ACHN (cell line): Measurements from ENCODE around the gene MPZ.
"Not testable (repeated sequence)": the region's sequence is repeated elsewhere in the genome, so short reads cannot be mapped to it uniquely, and the experiment has no call there.

Experiments
- DNase-seq: peaks from one replicate; pipeline ENCODE4 v3.0.0-alpha.2; 2015
- in situ Hi-C: cut with HindIII; loops from 2 replicates; pipeline ENCODE4 v1.10.0; 2017; ENCODE audit warnings: low sequenced_read_pairs, low pct_ligation_motif_present, low pct_unique_long_range_greater_than_20kb

MPZ gene

GRCh38 chr1:161309868-161310267 lies at the start of gene MPZ:
MPZ (minus strand) TSS chr1:161309968; CDS start chr1:161309905, 63 bp downstream.
- in situ Hi-C loops, result loop anchor here (25.0 kb wide), 1 partner anchor 98 kb away; the partner anchor contains the start of genes APOA2, FCER1G and NDUFS2
- no peak for DNase-seq

DNA sequence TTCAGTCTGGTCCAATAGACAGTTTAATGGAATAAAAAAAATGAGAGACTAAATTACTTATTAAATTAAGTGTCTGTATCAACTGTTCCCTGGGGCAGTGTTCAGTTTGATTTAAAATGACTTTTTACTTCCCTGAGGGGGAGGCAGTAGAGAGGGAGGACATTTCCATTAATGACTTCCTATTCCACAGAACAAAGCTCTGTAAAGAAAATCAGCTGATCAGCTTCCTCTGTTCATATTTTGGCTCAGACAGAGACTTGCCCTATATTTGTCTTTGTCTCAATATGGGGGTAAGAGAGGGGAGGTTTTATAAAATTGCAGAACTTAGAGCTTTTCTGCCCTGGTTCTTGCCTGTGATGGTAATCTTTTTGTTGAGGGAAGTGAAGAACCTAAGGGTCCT lies 49.5 kb upstream of the MPZ start:
- in situ Hi-C loops, result no loop called here
- DNase-seq, result no peak

- DNase-seq, result no peak
- in situ Hi-C loops, result no loop called here
These were observed 47.3 kb upstream of the MPZ start for GRCh38 chr1:161357073-161357472.

DNA sequence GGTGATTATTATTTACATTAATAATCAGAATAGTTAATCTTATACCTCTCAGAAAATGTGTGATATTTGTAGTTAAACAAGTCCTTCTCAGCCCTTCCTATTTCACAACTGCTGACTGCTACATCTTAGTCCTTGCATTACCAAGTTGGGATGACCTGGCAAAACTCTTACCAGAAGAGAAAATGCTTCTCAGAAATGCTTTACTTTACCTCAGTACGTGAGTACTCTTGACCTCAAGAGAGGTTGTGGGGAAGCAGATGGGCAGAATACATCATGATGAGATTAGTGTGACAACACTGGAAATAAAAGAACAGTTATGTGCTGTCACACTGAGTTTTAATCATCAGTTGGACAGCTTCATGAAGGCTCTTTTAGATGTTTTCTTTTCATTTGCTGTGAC lies 41.7 kb upstream of the MPZ start:
- DNase-seq, result no peak

DNA sequence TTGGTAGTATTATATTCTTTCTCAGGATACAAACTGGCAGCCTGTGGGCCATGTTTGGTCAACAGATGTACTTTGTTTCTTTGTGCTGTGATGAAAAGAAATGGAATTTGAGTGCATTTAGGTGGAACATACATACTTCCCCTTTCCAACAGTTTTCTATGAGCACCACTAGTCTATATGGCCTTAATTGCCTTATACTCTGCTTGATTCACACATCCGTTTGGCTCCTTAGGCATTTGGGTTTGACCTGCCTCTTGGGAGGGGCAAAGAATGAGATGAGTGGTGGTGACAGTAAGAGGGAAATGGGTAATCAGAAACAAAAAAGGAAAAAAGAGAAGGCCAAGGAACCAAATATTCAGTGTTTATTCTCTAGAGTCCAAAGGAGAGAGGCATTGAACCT lies 40.9 kb upstream of the MPZ start:
- in situ Hi-C loops, result no loop called here
- no peak for DNase-seq

More for the DNA sequence above, 41.7 kb upstream of the MPZ start:
- in situ Hi-C loops, result no loop called here

DNA sequence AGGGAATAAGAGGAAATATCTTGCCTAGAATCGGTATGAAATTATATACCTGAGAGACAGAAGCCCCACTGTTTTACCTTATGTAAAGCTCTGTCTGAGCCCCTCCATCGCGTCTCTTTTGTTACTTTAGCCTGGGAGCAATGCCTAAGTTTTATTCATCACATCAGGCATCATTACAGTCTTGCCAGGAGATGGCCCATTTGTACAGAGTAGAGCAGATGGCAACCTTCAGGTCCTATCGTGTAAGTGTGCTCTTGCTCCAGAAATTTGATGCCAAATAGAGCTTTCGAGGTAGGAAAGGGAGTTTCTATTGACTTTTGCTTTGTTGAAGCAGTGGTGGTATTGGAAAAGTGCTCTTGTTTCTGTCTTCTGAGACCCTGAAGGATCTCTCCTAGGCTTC lies 33.1 kb upstream of the MPZ start:
- in situ Hi-C loops, result no loop called here

GRCh38 chr1:161342177-161342576 lies 32.4 kb upstream of the MPZ start:
- in situ Hi-C loops, result no loop called here

More for the DNA sequence above, 33.1 kb upstream of the MPZ start:
- no peak for DNase-seq

GRCh38 chr1:161335796-161336195 lies 26.0 kb upstream of the MPZ start:
- in situ Hi-C loops, result no loop called here
- peak; percentile 64 for DNase-seq

More at GRCh38 chr1:161342177-161342576, 32.4 kb upstream of the MPZ start:
- no peak for DNase-seq

- no peak for DNase-seq
- in situ Hi-C loops, result no loop called here
These were observed 23.4 kb upstream of the MPZ start for GRCh38 chr1:161333166-161333565.

DNA sequence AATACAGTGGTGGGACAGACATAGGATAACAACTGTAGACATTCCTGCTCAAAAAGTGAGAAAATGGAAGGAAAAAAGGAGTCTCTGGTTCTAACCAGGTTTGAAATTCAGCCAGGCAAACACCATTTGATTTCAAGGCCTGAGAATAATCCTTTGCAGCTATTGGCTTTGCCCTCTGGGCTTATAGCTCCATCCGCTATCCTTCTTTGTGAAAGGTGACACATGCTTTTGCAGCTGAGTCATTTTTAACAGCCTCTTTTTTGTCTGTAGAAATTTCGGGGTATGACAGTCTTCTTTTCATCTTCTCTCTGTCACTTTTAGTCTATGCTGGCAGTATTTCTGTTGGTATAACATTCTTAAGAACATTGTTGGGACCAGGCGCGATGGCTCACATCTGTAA lies 20.6 kb upstream of the MPZ start:
- no peak for DNase-seq
- in situ Hi-C loops, result no loop called here

DNA sequence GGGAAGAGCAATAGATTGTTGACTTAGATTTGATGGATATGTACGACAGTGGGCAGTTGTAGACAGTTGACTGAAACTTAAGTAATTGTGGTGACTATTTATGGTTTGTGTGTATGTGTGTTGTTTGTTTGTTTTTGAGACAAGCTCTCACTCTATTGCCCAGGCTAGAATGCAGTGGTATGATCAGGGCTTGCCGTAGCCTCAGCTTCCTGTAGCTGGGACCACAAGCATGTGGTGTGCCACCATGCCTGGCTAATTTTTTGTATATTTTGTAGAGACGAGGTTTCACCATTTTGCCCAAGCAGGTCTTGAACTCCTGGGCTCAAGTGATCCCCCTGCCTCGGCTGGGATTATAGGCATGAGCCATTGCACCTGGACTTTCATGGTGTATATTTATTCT lies 14.3 kb upstream of the MPZ start:
- DNase-seq, result no peak
- in situ Hi-C loops, result loop anchor here (25.0 kb wide), 1 partner anchor 112 kb away; the partner anchor contains the start of genes APOA2, FCER1G and NDUFS2

- not testable (repeated sequence) for DNase-seq
- in situ Hi-C loops, result loop anchor here (25.0 kb wide), 1 partner anchor 104 kb away; the partner anchor contains the start of genes APOA2, FCER1G and NDUFS2
These were observed 6.3 kb upstream of the MPZ start for GRCh38 chr1:161315841-161316674.

GRCh38 chr1:161314201-161314981 lies 4.6 kb upstream of the MPZ start, which contains the start of gene SDHC:
SDHC (plus strand) TSS chr1:161314381; CDS start chr1:161314406, 25 bp downstream.
- in situ Hi-C loops, result loop anchor here (25.0 kb wide), 1 partner anchor 102 kb away; the partner anchor contains the start of genes APOA2, FCER1G and NDUFS2
- DNase-seq, result peak; percentile 92

- DNase-seq, result no peak
- in situ Hi-C loops, result loop anchor here (25.0 kb wide), 1 partner anchor 101 kb away; the partner anchor contains the start of genes APOA2, FCER1G and NDUFS2
These were observed 3.9 kb upstream of the MPZ start for GRCh38 chr1:161313554-161314200.

DNA sequence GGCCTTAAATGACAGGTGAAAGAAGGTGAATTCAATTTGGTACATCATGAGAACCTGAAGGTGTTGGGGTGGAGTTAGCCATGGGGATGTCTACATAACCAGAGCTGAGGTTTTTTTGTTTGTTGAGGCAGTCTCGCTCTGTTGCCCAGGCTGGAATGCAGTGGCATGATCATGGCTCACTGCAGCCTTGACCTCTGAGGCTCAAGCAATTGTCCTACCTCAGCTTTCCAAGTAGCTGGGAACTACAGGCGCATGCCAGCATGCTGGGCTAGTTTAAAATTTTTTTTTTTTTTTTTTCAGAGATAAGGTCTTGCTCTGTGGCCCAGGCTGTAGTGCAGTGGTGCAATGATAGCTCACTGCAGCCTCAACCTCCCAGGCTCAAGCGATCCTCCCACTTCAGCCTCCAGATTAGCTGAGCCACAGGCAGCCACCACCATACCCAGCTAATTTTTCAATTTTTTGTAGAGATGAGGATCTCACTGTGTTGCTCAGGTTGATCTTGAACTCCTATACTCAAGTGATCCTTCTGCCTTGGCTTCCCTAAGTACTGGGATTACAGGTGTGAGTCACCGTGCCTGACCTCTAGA lies 1.9 kb upstream of the MPZ start:
- in situ Hi-C loops, result loop anchor here (25.0 kb wide), 1 partner anchor 99 kb away; the partner anchor contains the start of genes APOA2, FCER1G and NDUFS2
- peak; percentile 81 for DNase-seq

- in situ Hi-C loops, result loop anchor here (25.0 kb wide), 1 partner anchor 96 kb away; the partner anchor contains the start of genes APOA2, FCER1G and NDUFS2
- no peak for DNase-seq
These were observed 1.7 kb downstream of the MPZ start for GRCh38 chr1:161307892-161308638.

- in situ Hi-C loops, result loop anchor here (25.0 kb wide), 1 partner anchor 95 kb away; the partner anchor contains the start of genes APOA2, FCER1G and NDUFS2
- peak; percentile 17 for DNase-seq
These were observed 2.5 kb downstream of the MPZ start for GRCh38 chr1:161307230-161307768.
